ENCODE data around the gene PIK3R6. TPM values are rescaled to one million over a fixed set of nuclear protein-coding genes. Genes with fewer than 3 reads are reported as not detected.

The PIK3R6 gene, protein sequence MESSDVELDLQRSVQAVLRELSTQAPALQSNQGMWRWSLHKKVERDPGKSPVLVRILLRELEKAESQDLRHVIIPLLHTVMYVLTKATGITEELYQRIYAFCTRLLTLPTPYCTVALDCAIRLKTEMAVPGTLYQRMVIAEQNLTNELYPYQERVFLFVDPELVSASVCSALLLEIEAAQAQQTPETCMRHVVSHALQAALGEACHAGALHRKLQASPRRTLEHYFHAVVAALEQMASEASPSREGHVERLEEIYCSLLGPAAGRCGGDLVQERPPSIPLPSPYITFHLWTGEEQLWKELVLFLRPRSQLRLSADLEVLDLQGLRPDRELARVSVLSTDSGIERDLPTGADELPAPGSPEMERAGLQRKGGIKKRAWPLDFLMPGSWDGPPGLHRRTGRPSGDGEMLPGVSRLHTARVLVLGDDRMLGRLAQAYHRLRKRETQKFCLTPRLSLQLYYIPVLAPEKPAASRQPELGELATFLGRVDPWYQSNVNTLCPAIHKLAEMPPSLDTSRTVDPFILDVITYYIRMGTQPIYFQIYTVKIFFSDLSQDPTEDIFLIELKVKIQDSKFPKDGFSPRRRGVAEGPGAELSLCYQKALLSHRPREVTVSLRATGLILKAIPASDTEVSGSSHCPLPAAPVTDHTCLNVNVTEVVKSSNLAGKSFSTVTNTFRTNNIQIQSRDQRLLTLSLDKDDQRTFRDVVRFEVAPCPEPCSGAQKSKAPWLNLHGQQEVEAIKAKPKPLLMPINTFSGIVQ
- total RNA-seq (2014; rRNA removed; shearing (Covaris generic)), result not detected in 2 replicates

DNA sequence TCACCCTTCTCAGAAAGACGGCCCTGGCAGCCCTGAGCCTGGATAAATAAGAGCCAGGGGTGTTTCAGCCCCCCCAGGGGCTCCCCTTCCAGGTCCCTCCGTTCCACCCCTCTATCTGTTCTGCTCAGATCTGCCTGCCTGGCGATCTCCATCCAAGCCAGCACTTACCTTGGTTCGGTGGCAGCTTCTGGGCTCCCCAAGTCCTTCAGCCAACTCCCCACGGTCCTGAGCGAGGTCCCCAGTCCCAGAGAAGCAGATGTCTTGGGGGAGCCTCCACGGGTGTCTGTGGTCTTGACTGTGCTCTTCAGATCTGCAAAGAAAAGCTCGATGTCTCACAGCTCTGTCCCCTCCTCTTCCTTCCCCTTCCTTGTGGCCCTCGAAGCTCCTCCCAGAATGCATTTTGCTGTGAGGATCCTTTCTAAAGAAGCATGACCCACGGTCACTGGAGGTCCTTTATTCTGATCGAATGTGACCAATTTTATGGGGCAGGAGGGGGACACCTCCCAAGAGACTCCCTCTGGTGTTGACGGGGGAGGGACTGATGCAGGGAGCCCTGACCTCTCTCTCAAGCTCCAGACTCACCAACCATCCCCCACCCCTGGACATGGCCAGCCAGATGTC is at the start of gene PIK3R6:
Gene PIK3R6, minus strand, starts transcription at position 314 of the 621 bp plus-strand sequence. CDS start 17,880 bp downstream, outside the sequence.
- DNase-seq (ENCODE audit: low read depth), result no peak

DNA sequence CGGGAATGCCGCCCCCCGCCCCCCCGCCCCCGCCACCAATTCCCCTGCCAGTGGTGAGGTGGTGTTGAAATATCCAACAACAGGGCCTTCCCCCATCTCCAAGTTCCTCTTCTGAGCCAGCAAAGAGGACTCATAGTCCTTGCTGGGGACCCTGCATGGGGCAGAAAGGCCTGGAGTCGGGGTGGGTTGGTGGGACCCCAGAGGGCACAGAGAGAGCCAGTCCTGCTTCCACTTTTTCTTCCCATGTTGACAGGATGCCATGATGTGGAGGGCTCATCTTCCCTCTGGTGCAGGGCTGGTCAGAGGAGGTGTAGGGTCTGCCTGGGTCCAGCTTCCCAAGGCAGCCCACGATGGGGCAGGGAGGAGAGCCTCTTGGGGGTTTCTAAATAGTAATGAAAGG is 49.0 kb upstream of the PIK3R6 start:
- DNase-seq (ENCODE audit: low read depth), result no peak

DNA sequence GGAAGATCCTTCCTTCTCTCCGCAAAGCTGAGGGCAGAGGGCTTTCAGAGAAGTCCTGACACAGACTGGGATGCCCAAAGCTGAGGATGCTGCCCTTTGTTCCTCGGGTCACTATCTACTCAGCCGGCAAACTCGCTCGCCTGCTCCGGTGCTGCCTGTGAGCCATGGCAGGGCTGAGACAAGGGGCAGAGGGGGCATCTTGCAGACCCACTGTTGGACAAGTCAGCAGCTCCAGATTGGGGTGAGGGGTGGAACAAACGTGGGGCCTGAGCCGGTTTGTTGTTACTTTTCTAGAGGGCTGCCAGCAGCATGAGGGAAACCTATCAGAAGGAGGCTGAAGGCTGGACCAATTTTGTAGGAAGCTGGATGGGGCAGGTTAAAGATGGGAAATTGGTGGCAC is 47.1 kb upstream of the PIK3R6 start:
- DNase-seq (ENCODE audit: low read depth), result no peak

DNA sequence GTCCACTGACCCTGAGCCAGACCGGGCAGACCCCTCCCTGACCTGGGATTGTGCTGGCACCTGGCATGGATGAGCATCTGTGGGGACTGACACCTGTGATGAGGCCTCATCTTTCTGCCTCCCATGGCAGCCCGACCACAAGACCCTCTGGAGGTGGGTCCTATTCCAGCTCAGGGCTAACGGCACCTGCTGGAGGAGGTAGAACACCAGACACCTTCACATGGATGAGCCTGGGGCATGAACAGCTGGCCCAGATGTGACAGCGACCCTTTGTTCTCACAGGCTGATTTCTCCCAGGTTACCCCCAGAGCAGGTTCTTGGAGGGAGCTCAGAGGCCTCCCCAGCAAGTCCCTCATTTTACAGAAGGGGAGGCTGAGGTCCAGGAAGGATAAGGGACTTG is 46.4 kb upstream of the PIK3R6 start:
- no peak for DNase-seq (ENCODE audit: low read depth)

DNA sequence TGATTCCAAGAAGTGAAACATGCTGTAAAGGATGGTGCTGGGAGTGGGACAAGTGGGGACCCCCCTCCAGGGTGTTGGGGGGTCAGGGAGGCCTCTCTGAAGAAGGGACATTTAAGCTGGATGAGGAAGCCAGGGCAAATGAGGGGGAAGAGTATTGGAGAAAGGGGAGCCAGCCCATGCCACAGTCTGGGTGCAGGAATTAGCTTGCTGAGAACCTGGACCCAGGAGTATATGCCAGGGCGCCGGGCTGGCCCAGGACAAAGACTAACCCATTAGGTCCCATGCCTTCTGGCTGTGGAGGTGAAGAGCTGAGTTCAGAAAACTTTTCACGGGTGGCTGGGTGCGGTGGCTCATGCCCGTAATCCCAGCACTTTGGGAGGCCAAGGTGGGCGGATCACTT is 45.6 kb upstream of the PIK3R6 start:
- DNase-seq (ENCODE audit: low read depth), result no peak

DNA sequence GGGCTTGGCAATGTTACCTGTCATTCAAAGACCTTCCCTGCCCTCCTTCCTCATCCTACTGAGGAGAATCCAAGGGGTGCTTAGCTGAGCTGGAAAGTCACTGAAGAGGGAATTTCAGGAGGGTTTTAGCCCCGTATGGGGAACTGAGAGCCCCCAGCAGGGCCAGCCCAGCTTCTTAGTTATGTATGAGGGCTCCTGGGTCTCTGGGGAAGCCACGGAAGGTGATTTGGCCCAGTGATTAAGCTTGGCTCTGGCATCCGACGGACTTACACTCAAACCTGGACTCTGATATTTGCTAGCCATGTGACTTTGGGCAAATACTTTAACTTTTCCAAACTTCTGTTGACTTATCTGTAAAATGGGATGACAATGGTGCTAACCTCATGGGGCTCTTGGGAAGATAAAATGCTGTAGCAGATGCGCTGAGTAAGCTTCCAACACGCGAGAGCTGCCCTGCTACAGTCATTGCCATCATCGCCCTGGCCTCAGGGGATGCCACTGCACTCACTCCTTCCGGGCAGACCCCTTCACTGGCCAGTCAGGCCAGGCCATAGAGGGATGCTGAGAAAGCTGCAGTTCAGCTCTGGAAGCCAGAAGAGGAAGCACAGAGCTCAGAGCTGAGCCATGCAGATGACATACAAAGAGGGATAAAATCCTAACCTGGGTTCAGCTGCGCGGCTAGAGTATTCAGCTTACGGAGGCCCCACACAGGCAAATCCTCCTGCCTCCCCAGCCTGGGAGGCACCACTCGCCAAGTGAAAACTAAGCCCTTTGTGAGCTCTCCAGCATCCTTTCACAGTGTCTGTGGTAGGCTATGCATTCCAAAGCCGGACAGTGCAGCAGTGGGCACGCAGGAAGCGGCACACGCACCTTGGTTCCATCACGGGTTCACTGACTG is 44.9 kb upstream of the PIK3R6 start:
- peak; percentile 9 for DNase-seq (ENCODE audit: low read depth)

DNA sequence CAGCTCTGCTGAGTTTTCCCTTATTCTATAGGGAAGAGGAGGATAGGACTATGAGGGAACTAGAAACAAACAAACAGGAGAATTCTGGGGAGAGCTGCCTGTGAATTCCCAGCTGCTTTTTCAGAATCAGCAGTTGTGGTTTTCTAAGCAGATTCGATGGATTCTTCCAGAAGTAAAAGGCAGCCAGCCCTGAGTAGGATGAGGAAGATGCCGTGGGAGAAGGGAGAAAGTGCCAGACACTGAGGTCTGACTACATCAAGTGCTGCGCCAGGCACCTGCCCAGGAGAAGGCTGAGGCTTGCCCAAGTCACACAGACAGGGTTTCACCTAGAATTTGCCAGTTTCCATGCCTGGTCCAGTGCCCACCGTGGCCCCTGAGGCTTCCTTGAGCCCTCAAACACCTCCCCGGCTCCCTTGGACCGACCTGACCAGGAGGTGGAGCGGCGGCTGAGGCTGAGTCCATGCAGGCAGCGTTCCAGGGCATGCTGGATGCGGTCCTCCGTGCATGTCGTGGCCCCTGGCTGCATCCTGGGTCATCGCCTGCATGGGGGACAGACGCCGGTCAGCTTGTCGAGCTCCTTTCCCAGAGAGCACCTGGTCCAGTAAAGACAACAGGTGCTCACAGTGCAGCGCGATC is 43.6 kb upstream of the PIK3R6 start:
- DNase-seq (ENCODE audit: low read depth), result no peak

DNA sequence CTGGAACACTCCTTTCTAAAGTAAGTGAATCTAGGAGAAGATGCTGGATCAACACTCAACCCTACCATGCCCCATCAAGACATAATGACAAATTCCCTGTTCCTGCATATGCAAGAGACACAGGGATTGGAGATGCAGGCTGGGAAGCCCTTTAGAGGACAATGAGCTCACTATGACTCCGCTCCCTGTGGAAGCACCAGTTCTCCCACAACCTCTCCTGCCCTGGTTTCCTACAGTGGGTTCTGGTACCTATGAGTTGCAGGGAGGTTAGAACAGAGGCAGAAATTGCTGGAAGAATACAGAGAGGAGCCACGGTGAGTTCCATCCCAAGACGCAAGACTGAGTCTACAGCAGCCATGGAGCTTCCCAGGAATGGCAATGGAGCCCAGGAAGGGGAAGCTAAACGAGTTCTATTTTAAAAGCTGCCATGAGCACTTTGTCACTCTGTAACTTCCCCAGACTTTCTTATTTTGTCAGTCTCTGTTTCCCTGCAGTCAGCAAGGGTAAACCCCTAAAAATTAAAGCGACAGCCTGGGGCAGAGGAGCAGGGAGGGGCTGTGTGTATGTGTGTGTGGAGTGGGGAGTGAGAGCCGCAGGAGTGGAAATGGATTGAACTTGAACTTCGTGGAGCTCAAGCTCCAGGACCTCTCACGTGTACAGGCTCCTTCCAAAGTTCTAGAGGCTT is 42.3 kb upstream of the PIK3R6 start:
- no peak for DNase-seq (ENCODE audit: low read depth)

DNA sequence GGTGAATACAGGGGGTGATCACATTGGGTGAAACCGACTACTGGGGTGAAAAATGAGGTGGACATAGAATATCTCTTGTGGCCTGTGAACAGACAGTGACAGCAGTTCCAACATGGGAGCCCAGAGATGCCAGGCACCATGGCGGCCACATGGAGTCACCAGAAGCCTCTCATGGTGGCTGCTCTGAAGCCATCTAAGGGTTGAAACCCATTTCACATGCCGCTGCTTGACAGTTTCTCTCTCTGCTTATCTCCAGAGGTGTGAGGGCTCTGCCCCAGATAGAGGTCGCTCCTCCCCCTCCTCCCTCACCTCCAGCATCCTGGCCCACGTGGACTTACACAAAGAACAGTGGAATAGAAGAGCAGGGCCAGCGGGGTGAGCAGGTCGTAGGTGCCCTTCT is 37.9 kb upstream of the PIK3R6 start:
- DNase-seq (ENCODE audit: low read depth), result no peak

DNA sequence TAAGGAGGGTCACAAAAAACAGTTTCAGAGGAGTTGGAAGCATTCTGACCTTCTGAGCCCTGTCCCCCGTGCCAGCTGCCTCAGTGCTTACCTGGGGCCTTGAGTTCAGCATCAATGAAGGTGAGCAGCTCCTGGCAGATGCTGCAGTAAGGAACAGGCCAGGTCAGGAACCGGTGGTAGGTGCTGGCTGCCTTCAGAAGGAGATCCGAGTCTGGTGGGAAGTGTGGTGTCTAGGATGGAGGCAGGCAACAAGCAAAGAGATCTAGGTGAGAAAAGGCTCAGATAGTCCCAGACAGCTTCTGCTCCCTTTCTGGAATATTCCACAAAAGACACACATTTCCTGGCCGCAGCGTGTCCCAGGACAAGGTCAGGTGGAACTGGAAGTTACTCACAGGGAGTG is 37.2 kb upstream of the PIK3R6 start:
- DNase-seq (ENCODE audit: low read depth), result no peak

DNA sequence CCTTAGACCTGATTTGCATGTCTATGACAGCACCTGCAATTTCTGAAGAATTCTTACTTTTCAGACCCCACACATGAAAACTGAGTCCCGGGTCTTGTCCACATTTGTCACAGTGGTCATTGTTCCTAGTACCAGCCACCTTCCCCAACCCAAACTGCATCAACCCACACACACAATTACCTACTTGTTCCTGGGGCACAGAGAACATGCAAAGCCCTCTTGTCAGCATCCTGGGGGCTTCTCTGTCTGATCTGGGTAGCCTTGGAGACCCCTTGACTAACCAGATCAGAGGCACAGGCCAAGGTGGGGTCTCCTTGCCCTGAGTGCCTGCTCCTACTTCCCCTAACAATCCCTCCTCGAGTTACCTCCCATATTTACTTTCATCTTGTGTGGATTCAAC is 36.7 kb upstream of the PIK3R6 start:
- no peak for DNase-seq (ENCODE audit: low read depth)

DNA sequence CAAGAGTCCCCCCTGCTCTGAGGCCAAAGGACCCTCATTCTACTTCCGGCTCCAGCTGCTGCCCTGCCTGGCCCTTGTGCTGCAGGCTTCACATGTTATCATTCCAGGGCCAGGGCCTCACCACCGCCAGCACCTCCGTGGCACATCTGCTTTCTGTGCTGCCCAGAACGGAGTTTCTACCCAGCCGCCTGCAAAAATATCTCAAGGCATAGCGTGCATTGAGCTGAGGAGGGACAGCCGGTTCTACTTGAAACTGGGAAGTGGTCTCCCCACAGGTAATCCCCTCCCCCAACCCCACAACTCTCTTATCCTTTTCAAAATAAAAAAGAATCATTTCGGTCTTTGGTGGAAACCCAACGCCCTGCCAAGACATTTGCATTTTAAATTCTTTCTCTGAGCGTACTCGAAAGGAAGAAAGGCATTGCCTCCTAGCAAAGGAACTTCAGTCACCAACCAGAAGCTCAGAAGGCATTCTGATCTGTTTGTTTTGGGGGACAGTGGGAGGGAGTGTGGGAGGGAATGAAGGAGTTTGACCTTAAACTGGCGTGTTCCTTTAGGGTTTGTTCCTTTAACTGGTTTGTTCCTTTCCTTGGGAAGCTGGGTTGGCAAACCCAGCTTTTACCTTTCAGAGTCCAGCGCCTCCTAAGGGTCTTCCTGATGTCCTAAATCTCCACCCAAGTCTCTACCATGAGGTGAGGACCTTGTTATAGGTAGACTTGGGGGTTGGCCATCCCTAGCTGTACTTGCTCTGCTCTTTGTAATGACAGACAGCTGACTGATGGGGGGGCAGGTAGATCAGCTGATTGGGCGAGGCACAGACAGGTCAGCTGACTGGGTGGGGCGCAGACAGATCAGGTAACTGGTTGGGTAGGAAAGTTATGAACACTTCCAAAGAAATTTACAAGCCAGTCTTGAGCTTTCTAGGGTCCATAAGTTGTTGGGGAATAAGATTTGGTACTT is 33.4 kb upstream of the PIK3R6 start:
- no peak for DNase-seq (ENCODE audit: low read depth)

DNA sequence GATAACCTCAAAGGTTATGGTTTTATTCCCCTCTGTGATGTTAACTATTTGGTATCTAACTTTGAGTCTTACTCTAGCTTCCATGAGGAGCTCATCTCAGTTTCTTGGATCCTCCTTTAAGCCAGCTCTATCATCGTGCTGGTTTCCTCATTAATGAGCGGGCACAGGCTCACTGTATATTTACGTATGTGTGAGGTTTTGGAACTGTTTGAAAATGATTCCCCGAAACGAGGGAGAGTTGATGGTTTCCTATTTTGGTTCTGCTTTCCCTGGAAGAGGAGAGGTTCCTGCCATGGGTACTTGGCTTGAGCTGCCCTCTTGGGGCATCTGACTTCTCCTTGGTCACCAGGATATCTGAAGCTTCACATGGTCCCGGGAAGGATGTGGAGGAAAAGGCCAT is 32.7 kb upstream of the PIK3R6 start:
- no peak for DNase-seq (ENCODE audit: low read depth)

DNA sequence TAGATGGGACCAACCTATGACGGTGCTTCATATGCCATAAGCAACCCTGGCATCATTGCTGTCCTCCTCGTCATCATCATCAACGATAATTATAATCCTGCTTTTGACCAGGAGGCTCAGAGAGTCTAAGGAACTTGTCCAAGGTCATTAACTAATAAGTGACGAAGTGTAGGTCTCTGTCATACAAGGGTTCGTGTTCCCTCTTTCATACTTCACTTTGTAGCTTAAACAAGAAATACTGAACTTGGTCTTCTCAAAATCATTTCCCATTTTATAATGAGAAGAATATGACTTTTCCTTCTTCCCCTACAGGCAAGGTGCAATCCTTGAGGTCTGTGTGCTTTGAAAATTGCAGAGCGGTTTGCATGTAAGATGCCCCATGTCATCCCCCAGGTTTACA is 31.2 kb upstream of the PIK3R6 start:
- DNase-seq (ENCODE audit: low read depth), result no peak

DNA sequence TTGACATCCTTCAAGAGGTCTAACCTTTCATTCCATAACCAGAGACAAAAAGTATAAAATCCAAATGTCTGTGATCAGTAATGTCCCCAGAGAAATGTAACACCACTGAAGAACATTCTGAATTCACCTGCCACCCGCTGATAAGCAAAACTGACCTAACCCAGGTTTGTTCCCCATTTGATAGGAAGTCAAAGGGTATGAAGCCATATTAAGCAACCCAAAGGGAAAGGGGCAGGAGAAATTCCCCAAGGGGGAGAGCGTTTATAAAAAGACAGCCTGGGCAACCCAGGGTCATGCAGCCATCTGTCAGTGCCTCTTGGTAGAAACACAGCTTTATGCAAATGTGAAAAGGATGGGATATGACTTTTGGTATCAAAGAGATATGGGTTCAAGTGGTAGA is 30.7 kb upstream of the PIK3R6 start:
- no peak for DNase-seq (ENCODE audit: low read depth)

DNA sequence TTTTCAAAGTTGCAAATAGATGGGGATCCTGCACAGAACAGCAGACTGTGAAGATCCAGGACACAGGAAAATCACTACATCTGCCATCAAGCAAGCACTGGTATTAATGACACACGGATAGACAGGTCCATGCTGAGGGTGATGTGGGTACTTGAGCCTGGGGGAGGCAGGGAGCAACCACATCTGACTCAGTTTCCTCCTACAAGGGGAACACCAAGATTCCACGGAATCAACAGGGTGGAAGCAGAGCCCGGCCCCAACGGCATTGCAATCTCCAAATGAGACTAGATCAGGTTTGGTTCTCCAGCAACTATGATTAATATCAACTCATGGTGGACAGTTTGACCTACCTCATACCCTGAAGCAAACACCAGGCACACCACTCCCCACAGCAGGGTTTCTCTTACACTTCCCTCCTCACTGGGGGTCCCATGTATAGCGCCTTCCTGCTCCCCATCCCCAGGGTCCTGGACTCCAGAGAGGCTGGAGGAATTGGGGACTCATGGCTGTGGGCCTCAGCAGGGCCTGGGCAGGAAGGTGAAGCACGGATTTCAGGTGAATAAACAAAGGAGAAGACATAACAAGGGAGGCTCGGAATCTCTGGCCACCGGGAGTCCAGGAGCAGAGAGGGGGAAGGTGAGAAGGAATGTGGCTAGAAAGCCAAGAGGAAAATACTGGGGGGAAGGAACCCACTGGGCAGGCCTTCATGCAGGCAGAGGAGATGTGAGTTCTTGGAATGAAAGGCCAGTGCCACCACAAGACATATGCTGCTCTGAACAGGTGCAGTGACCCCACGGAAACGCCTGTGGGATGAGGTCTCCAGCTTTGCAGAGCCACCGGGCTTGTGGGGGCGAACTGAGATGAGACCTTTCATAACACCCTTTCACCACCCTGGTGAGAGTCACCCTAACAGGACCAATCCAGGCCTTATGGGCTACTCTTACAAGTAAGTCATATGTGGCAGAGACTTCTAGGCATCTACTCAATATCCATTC is 29.5 kb upstream of the PIK3R6 start:
- DNase-seq (ENCODE audit: low read depth), result no peak

DNA sequence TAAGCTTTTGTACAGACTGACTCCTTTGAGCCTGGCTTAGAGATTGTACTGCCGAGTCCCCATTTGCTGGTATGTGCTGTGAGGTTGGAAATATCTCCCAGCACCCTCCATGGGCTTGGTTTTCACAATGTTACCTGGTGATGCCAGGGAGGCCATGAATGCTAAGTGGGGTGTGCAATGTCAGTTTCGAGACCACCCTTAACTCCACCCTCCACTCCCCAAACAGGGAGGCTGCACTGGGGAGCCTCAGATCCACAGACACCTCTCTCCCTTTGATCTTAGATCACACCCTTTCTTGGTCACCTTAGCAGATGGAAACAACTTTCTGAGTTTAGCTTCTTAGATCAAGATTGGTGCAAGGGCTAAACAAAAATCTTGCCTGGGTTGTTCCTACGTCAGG is 28.6 kb upstream of the PIK3R6 start:
- no peak for DNase-seq (ENCODE audit: low read depth)
